ENCODE results near the gene TCF23.

Gene TCF23

GRCh38 chr2:27128668-27129571 is 19.9 kb upstream of the TCF23 start:
- DNase-seq (ENCODE audit: low spot score), result no peak

- no peak for DNase-seq (ENCODE audit: low spot score)
These were observed 18.4 kb upstream of the TCF23 start for GRCh38 chr2:27130396-27130795.

GRCh38 chr2:27131429-27131828 is 17.4 kb upstream of the TCF23 start:
- DNase-seq (ENCODE audit: low spot score), result no peak

GRCh38 chr2:27133195-27133875 is 15.5 kb upstream of the TCF23 start:
- peak; percentile 31 for DNase-seq (ENCODE audit: low spot score)

GRCh38 chr2:27133905-27134780 is 14.7 kb upstream of the TCF23 start, which contains the start of gene PREB:
Gene PREB (minus strand): TSS chr2:27134636. CDS start chr2:27134421, 215 bp downstream.
- DNase-seq (ENCODE audit: low spot score), result peak; percentile 99

- DNase-seq (ENCODE audit: low spot score), result no peak
These were observed 13.9 kb upstream of the TCF23 start for GRCh38 chr2:27134781-27135477.

- no peak for DNase-seq (ENCODE audit: low spot score)
These were observed 13.3 kb upstream of the TCF23 start for GRCh38 chr2:27135478-27135955.

- DNase-seq (ENCODE audit: low spot score), result no peak
These were observed 12.1 kb upstream of the TCF23 start for GRCh38 chr2:27136751-27137150.

- no peak for DNase-seq (ENCODE audit: low spot score)
These were observed 11.4 kb upstream of the TCF23 start for GRCh38 chr2:27137322-27137935.

GRCh38 chr2:27138111-27138510 is 10.7 kb upstream of the TCF23 start:
- DNase-seq (ENCODE audit: low spot score), result no peak

- no peak for DNase-seq (ENCODE audit: low spot score)
These were observed 9.5 kb upstream of the TCF23 start, which contains the start of gene PRR30 for GRCh38 chr2:27139310-27139709. Gene PRR30 (minus strand): TSS chr2:27139410. CDS start chr2:27138329, 1,081 bp downstream.

GRCh38 chr2:27143285-27143684 is 5.5 kb upstream of the TCF23 start:
- DNase-seq (ENCODE audit: low spot score), result no peak

- no peak for DNase-seq (ENCODE audit: low spot score)
These were observed 3.1 kb upstream of the TCF23 start for GRCh38 chr2:27145682-27146081.

GRCh38 chr2:27147935-27148334 is 869 bp upstream of the TCF23 start:
- DNase-seq (ENCODE audit: low spot score), result no peak

GRCh38 chr2:27149570-27150405 is 984 bp downstream of the TCF23 start:
- DNase-seq (ENCODE audit: low spot score), result no peak

- no peak for DNase-seq (ENCODE audit: low spot score)
These were observed 1.9 kb downstream of the TCF23 start for GRCh38 chr2:27150639-27151230.

- DNase-seq (ENCODE audit: low spot score), result no peak
These were observed 3.4 kb downstream of the TCF23 start for GRCh38 chr2:27152102-27152795.

GRCh38 chr2:27152796-27153464 is 4.1 kb downstream of the TCF23 start:
- peak; percentile 50 for DNase-seq (ENCODE audit: low spot score)

All from hepatic stellate cell (primary cell).